Breast epithelium (tissue), 4 donors: ENCODE data around the gene IL1R2. TPM values are rescaled to one million over a fixed set of nuclear protein-coding genes. Genes with fewer than 3 reads are reported as not detected.

Source experiments
- DNase-seq, 2 donors: peaks; one replicate each; pipeline ENCODE4 v3.0.0-alpha.2; 2019; ENCODE audit warnings: low spot score in 2 of 2
- H3K27ac ChIP-seq, 2 donors: fragments of 200-600 bp; sonication (generic) in 1 of 2; one replicate each; pipeline ENCODE4 v1.5.1; 2016 to 2019; ENCODE audit warnings: mild to moderate bottlenecking in 1 of 2
- H3K27me3 ChIP-seq, 2 donors: fragments of 200-600 bp; sonication (generic) in 1 of 2; one replicate each; pipeline versions ENCODE4 v1.5.1 to v1.6.0; 2017 to 2019; ENCODE audit warnings: control low read depth in 1 of 2, mild to moderate bottlenecking in 1 of 2
- H3K36me3 ChIP-seq: fragments of 200-600 bp; one replicate; pipeline ENCODE4 v1.5.1; 2019
- H3K4me1 ChIP-seq, 2 donors: fragments of 200-600 bp; sonication (generic); one replicate each; pipeline ENCODE4 v1.5.1; 2016 to 2019; ENCODE audit warnings: control low read depth in 1 of 2
- H3K4me3 ChIP-seq, 3 donors: fragments of 200-600 bp; sonication (generic); 1 replicate in 2 of 3; 2 replicates in 1 of 3; pipeline ENCODE4 v1.5.1; 2016 to 2019; ENCODE audit warnings: mild to moderate bottlenecking in 3 of 3, moderate library complexity in 2 of 3
- H3K9me3 ChIP-seq, 2 donors: fragments of 200-600 bp; sonication (generic) in 1 of 2; one replicate each; pipeline ENCODE4 v1.5.1; 2016 to 2019; ENCODE audit warnings: control low read depth in 1 of 2
- POLR2A ChIP-seq: fragments of 450-650 bp; IDR thresholded peaks from one replicate; pipeline ENCODE4 v1.6.1; 2016; ENCODE audit warnings: antibody characterized with exemption, mild to moderate bottlenecking, moderate library complexity
- POLR2AphosphoS5 ChIP-seq, 3 donors: sonication (generic); formaldehyde crosslinking; IDR thresholded peaks; one replicate each; pipeline ENCODE4 v1.6.1; 2017; ENCODE audit warnings: antibody characterized with exemption in 3 of 3
- intact Hi-C: fragments of 100-400 bp; cut with DNase I; formaldehyde crosslinking; loops from one replicate; pipeline ENCODE4 v1.15.1; 2023; ENCODE audit warnings: low total_unique reads
- total RNA-seq, 3 donors: library from RNA; depleted of rRNA; stranded (reverse); fragments of >200 nt; gene quantifications; one replicate each; pipeline ENCODE4 v1.1.0, GENCODE V29; 2016
- TF ChIP-seq, protein P1 (sequence below), 3 donors: fragments of 450-650 bp; IDR thresholded peaks; one replicate each; pipeline ENCODE4 v1.5.1; 2016 to 2017; ENCODE audit warnings: antibody characterized with exemption in 3 of 3, mild to moderate bottlenecking in 3 of 3, moderate library complexity in 3 of 3

The IL1R2 gene
- total RNA-seq, 3 donors from 2014 or later, result 8.2 to 9.8 (median 8.2) TPM

DNA sequence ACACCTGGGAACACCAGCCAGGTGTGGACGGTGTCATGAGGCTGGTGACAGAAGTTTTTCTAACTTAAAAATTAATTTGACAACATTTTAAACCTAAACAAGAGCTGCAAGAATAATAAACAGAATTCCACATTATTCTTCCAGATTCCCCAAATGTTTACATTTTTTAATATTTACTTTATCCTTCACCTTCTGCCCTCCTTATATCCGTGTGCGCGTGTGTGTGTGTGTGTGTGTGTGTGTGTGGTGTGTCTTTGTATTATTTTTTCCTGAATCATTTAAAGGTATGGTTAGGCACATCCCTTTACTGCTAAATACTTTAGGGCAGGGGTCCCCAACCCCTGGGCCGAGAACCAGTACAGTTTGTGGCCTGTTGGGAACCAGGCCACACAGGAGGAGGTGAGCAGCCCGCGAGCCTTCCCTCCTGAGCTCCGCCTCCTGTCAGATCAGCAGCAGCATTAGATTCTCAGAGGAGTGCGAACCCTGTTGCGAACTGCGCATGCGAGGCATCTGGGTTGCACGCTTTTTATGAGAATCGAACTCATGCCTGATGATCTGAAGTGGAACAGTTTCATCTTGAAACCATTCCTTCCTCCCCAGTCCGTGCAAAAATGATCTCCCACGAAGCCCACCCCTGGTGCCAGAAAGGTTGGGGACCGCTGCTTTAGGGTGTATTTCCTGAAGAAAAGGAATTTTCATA, 16.4 kb upstream of the IL1R2 start:
- no peaks in the 10 kb centered on the region for H3K27me3 ChIP-seq
- no peak for DNase-seq
- intact Hi-C loops, result no loop called here
- no peak overlapping the region for H3K27ac ChIP-seq
- no peaks in the 10 kb centered on the region for H3K9me3 ChIP-seq
- no peaks in the 10 kb centered on the region for H3K36me3 ChIP-seq
- H3K4me3 ChIP-seq, result no peak overlapping the region
- H3K4me1 ChIP-seq, result no peaks in the 10 kb centered on the region
- no peak for TF ChIP-seq POLR2AphosphoS5 (IDR thresholded peaks at IDR 0.05)
- TF ChIP-seq, protein P1, sequence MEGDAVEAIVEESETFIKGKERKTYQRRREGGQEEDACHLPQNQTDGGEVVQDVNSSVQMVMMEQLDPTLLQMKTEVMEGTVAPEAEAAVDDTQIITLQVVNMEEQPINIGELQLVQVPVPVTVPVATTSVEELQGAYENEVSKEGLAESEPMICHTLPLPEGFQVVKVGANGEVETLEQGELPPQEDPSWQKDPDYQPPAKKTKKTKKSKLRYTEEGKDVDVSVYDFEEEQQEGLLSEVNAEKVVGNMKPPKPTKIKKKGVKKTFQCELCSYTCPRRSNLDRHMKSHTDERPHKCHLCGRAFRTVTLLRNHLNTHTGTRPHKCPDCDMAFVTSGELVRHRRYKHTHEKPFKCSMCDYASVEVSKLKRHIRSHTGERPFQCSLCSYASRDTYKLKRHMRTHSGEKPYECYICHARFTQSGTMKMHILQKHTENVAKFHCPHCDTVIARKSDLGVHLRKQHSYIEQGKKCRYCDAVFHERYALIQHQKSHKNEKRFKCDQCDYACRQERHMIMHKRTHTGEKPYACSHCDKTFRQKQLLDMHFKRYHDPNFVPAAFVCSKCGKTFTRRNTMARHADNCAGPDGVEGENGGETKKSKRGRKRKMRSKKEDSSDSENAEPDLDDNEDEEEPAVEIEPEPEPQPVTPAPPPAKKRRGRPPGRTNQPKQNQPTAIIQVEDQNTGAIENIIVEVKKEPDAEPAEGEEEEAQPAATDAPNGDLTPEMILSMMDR (IDR thresholded peaks at IDR 0.05), result no peak

- no peak overlapping the region for H3K4me3 ChIP-seq
- no peaks in the 10 kb centered on the region for H3K36me3 ChIP-seq
- H3K4me1 ChIP-seq, result no peaks in the 10 kb centered on the region
- TF ChIP-seq, protein P1 (IDR thresholded peaks at IDR 0.05), result no peak
- TF ChIP-seq POLR2AphosphoS5 (IDR thresholded peaks at IDR 0.05), result no peak
- TF ChIP-seq POLR2A, result no peak
- no peak overlapping the region for H3K27ac ChIP-seq
- no peaks in the 10 kb centered on the region for H3K27me3 ChIP-seq
- intact Hi-C loops, result no loop called here
- no peaks in the 10 kb centered on the region for H3K9me3 ChIP-seq
- DNase-seq, result no peak
Observed at GRCh38 chr2:101976891-101977290, 14.9 kb upstream of the IL1R2 start.

GRCh38 chr2:101980368-101980767, 11.4 kb upstream of the IL1R2 start:
- TF ChIP-seq POLR2AphosphoS5 (IDR thresholded peaks at IDR 0.05) (no peak), POLR2A (no peak)
- TF ChIP-seq, protein P1 (IDR thresholded peaks at IDR 0.05), result no peak
- DNase-seq, result no peak
- intact Hi-C loops, result loop anchor here (10.0 kb wide), 1 partner anchor 96 kb away; no protein-coding TSS in a partner anchor
- H3K36me3 ChIP-seq, result no peaks in the 10 kb centered on the region
- no peak overlapping the region for H3K27ac ChIP-seq
- H3K4me3 ChIP-seq, result no peak overlapping the region
- H3K9me3 ChIP-seq, result no peaks in the 10 kb centered on the region
- no peaks in the 10 kb centered on the region for H3K27me3 ChIP-seq
- H3K4me1 ChIP-seq, result no peaks in the 10 kb centered on the region

DNA sequence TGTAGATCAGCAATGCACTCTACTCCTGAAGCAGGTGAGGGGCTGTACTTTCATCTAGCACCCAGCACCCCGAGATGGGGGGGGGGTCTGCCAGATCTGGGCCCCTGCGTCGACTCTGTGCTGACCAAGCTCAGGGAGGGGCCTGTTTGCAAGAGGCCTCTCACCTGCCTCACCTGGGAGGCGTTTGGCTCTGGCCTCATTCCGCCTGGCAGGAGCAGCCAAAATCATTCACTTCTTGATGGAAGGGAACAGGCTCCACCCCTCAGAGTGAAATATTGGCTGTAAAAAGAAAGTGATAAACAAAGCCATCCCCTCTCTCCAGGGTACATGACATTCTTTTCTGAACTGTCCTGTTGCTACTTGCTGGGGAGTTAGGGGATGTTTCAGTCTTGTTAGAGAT, 10.7 kb upstream of the IL1R2 start:
- H3K4me1 ChIP-seq, result no peaks in the 10 kb centered on the region
- H3K27ac ChIP-seq, result no peak overlapping the region
- no peaks in the 10 kb centered on the region for H3K36me3 ChIP-seq
- TF ChIP-seq POLR2AphosphoS5 (IDR thresholded peaks at IDR 0.05) (no peak), POLR2A (no peak)
- TF ChIP-seq, protein P1 (IDR thresholded peaks at IDR 0.05), result no peak
- DNase-seq, result no peak
- intact Hi-C loops, result loop anchor here (10.0 kb wide), 1 partner anchor 96 kb away; no protein-coding TSS in a partner anchor
- H3K27me3 ChIP-seq, result no peaks in the 10 kb centered on the region
- H3K4me3 ChIP-seq, result no peak overlapping the region
- H3K9me3 ChIP-seq, result no peaks in the 10 kb centered on the region

GRCh38 chr2:101981504-101981903, 10.3 kb upstream of the IL1R2 start:
- no peaks in the 10 kb centered on the region for H3K4me1 ChIP-seq
- intact Hi-C loops, result loop anchor here (10.0 kb wide), 1 partner anchor 97 kb away; no protein-coding TSS in a partner anchor
- no peak overlapping the region for H3K27ac ChIP-seq
- H3K36me3 ChIP-seq, result no peaks in the 10 kb centered on the region
- DNase-seq, result no peak
- H3K27me3 ChIP-seq, result no peaks in the 10 kb centered on the region
- H3K4me3 ChIP-seq, result no peak overlapping the region
- no peaks in the 10 kb centered on the region for H3K9me3 ChIP-seq
- TF ChIP-seq POLR2AphosphoS5 (IDR thresholded peaks at IDR 0.05), result no peak
- TF ChIP-seq POLR2A, result no peak
- TF ChIP-seq, protein P1 (IDR thresholded peaks at IDR 0.05), result no peak
